CD4-positive, alpha-beta T cell treated with Interleukin-21 for 1 hour (primary cell): ENCODE results near the gene SLC5A5.

ENCODE experiments used
- DNase-seq: peaks from one replicate; pipeline ENCODE4 v3.0.0-alpha.2; 2020

SLC5A5 gene

DNA sequence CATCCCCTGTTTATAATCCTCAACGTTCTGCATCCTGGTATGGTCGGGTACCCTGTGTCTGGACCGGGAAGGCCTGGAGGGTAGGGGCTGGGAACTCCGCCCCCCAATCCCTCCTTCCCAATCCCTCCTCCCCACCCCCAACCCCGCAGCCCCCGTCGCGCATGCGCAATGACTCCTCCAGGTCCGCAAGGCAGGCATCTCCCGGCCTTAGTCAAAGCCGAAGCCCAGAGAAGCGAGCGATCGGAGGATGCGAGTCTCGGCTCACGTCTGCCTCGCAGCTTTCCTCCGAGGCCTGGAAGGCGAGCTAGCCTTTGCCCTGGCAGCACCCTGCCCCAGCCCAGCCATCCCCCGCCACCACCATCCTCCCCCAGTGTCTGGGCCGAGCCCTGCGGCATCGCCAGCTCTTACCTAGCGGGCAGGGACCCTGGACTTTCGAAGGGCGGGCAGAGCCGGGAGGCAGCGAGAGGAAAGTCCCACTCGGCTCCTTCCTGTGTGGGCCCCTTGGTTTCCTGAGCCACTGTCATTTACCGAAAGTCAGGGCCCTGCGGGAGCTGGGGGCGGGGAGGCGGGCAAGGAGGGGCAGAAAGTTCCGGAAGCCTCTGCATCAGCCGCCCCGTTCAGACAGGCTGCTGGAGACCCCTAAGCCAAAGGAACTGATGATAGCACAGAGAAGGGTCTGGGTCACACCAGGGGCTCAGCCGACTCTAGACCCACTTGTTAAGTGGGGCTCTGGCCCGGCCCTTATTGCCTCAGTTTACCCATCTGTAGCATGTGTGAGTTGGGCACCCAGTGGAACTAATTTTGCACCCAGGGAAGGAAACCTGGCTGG, 24.0 kb upstream of the SLC5A5 start, which contains the start of gene JAK3:
JAK3 (minus strand) TSS at position 445 of the 829 bp plus-strand sequence. CDS start 3,565 bp downstream, outside the sequence.
- peak; percentile 96 for DNase-seq

GRCh38 chr19:17848595-17849292, 23.0 kb upstream of the SLC5A5 start:
- DNase-seq, result peak; percentile 37

- no peak for DNase-seq
Observed at GRCh38 chr19:17854061-17854460, 17.7 kb upstream of the SLC5A5 start.

DNA sequence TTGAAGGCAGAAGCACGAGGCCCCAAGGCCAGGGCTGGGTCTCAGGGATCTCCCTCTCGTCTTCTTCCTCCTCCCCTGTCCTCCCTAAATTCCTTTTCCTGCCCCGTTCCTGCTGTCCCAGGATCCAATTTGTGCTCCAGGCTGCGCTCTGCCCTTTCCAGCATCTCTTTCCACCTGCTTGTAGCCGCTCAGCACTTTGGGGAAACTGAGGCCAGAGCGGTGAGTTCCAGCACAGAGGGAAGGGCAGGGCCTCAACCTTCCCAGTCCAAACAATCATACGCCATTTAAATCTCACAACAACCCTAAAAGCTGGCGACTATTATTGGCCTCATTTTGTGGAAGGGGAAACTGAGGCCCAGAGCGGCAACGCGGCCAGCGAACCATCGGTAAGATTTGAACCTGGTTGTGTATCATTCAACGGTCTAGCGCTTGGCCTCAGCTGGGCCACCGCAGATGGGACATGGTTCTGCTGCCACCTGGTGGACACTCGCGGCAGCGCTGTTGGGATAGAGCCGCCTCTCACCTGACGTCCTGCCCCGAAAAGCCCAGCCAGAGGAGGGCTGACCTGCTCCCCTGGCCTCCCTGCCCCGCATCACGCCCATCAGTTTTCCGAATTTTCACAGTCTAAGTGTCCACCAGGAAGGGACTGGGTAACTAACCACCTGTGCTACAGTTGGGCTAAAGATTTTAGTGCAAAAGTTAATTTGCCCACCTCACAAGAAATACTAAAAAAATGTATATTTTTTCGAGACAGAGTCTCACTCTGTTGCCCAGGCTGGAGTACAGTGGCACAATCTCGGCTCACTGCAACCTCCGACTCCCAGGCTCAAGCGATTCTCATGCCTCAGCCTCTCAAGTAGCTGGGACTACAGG, 16.2 kb upstream of the SLC5A5 start:
- peak; percentile 89 for DNase-seq

GRCh38 chr19:17859533-17860330, 12.0 kb upstream of the SLC5A5 start, which contains the start of gene RPL18A:
TSS of gene RPL18A (plus strand) at chr19:17859910. CDS start at chr19:17859957, 47 bp downstream.
- DNase-seq, result peak; percentile 100

GRCh38 chr19:17860331-17860992, 11.3 kb upstream of the SLC5A5 start:
- no peak for DNase-seq

DNA sequence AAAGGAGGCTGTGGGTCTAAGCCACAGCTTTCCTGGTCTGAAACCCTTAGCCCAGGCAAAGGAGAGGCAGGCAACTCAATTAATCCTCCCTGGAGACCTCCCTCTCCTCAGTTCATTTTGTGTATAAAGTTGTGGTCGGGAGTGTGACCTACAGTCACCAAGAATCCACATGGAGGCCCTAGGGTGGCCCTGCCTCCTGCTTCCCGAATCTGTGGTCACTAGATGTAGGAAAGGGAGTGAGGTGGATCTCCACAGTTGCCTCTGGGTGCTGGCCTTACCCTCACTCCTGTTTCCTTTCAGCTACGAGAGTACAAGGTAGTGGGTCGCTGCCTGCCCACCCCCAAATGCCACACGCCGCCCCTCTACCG, 10.8 kb upstream of the SLC5A5 start:
- DNase-seq, result no peak

GRCh38 chr19:17861542-17862402, 10.0 kb upstream of the SLC5A5 start:
- no peak for DNase-seq

GRCh38 chr19:17862711-17863519, 8.8 kb upstream of the SLC5A5 start:
- DNase-seq, result no peak

DNA sequence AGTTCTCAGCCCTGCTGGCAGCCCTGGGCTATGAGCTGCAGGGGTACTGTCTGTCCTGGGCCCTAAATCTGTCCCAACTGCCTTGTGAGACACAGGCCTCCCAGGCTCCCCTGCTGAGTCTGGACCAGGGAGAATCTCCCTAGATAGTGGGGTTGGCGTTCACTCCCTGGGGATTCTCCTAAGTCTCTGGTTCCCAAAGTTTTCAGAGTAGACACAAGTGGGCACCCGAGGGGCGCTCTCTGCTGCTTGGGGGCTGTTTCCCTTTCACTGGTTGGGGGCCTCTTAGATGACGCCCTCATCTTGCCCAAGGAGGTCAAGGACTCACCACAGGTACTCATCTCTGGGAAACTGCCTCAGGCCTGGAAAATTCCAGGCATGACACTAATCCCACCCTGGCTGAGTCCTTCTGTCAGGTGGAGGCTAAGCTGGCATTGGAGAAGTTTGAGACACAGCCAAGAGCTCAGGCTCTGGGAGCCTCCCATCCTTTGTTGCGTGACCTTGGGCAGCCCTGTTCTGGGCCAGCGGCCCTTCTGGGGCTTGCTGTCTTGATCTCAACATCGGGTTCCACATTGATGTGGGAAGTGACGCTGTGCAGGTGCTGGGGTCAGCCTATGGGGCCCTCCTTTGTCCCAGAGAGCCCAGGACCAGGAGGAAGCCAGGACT, 8.1 kb upstream of the SLC5A5 start:
- DNase-seq, result no peak

DNA sequence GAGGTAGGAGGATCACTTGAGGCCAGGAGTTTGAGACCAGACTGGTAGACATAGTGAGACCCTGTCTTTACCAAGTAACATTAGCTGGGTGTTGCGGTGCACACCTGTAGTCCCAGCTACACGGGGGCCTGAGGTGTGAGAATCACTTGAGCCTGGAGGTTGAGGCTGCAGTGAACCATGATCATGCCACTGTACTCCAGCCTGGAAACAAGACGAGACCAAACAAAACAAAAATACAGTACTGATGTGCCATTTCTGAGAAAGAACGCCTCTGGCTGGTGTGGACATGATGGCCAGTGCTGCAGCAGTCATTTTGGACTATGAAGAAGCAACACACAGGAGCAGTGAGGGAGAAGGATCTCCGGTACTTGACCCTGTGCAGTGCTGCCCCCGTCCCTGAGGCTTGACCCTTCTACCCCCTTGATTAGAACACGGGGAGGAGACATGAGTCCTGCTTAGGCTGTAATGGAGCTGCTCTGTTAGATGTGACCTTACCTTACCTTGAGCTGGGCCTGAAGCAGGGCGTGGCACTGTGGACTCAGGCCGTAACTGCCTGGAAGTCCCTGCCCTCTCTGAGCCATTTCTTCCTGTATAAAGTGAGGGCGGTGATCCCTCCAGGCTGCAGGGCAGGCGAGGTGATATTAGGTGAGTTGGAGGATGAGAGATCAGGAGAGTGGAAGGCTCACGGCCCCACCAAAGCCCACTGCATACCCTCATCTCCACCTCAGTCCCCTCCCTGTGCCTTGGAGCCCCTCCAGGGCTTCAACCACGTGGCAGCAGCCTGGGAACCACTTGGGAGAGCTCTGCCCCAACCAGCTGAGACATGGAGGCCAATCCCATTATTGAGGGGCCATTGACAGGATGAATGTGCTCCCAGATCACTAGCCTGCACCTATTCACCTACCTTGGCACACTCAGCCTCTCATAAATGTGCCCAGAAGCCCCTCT, 6.1 kb upstream of the SLC5A5 start:
- DNase-seq, result no peak

GRCh38 chr19:17866312-17866963, 5.3 kb upstream of the SLC5A5 start:
- no peak for DNase-seq

DNA sequence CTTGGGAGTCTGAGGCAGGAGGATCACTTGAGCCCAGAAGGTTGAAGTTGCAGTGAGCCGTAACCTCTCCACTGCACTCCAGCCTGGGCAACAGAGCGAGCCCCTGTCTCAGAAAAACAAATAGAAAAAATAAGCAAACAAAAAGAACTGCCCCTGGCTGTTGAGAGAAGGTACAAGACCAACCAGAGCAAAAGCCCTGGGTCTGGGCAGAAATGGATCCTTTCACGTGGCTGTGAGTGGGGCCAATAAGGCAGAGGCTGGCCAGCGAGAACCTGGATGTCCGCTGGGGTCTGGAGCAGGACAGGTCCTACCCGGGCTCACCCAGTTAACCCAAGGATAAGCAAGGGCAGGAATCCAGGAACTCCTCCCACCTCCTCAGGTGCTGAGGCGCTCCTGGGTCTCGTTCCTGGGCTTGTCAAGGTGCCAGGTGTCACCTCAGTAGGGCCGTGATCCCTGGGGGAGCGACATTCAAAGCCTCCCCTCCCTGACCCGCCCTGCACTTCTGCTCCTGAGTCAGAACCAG, 4.7 kb upstream of the SLC5A5 start:
- DNase-seq, result no peak

- no peak for DNase-seq
Observed at GRCh38 chr19:17868669-17869068, 3.1 kb upstream of the SLC5A5 start.

GRCh38 chr19:17869114-17869608, 2.6 kb upstream of the SLC5A5 start:
- DNase-seq, result no peak

GRCh38 chr19:17871032-17871877, 490 bp upstream of the SLC5A5 start:
- DNase-seq, result no peak
